Nephron (organoid): ENCODE data around the gene PAXIP1.

Source experiments
- H3K27ac Mint-ChIP-seq, 3 experiments: 2 replicates each; pipeline ENCODE4 v1.8.0; 2020; ENCODE audit warnings: mixed read lengths in 3 of 3, mild to moderate bottlenecking in 2 of 3, moderate library complexity in 1 of 3
- H3K27me3 Mint-ChIP-seq: 2 replicates; pipeline ENCODE4 v1.8.0; 2021; ENCODE audit warnings: low read depth, mild to moderate bottlenecking, moderate library complexity, mixed read lengths
- H3K36me3 Mint-ChIP-seq: 2 replicates; pipeline ENCODE4 v1.8.0; 2020; ENCODE audit warnings: low read depth, mixed read lengths
- H3K4me1 Mint-ChIP-seq: 2 replicates; pipeline ENCODE4 v1.8.0; 2020; ENCODE audit warnings: mixed read lengths
- H3K4me3 Mint-ChIP-seq, 3 experiments: 2 replicates each; pipeline ENCODE4 v1.8.0; 2020; ENCODE audit warnings: mild to moderate bottlenecking in 3 of 3, mixed read lengths in 3 of 3, moderate library complexity in 2 of 3
- H3K9me3 Mint-ChIP-seq: 2 replicates; pipeline ENCODE4 v1.8.0; 2020; ENCODE audit warnings: mixed read lengths
- CTCF ChIP-seq, 3 experiments: fragments of 200-600 bp; sonication (generic); IDR thresholded peaks; one replicate each; pipeline ENCODE4 v1.5.0; 2021; ENCODE audit warnings: antibody characterized with exemption in 3 of 3; ENCODE audit not compliant: unreplicated experiment in 3 of 3

PAXIP1 gene

GRCh38 chr7:154919344-154920225, 83.3 kb downstream of the PAXIP1 start:
- no peak for TF ChIP-seq CTCF (IDR thresholded peaks at IDR 0.05; ENCODE audit: unreplicated experiment in 3 of 3)
- Mint-ChIP-seq H3K4me3 (no peak overlapping the region), H3K36me3 (no peaks in the 10 kb centered on the region), H3K27ac (no peak overlapping the region), H3K9me3 (no peaks in the 10 kb centered on the region), H3K4me1 (peaks cover 12% of the 10 kb centered on the region), H3K27me3 (peaks cover 12% of the 10 kb centered on the region)

GRCh38 chr7:154918741-154919140, 84.2 kb downstream of the PAXIP1 start:
- Mint-ChIP-seq H3K36me3 (no peaks in the 10 kb centered on the region), H3K27ac (no peak overlapping the region), H3K4me3 (no peak overlapping the region), H3K4me1 (peaks cover 15% of the 10 kb centered on the region), H3K27me3 (peaks cover 12% of the 10 kb centered on the region), H3K9me3 (no peaks in the 10 kb centered on the region)
- no peak for TF ChIP-seq CTCF (IDR thresholded peaks at IDR 0.05; ENCODE audit: unreplicated experiment in 3 of 3)

- peak overlapping the region in 1 of 3 experiments; percentile 74 for H3K27ac Mint-ChIP-seq
- H3K27me3 Mint-ChIP-seq, result peaks cover 17% of the 10 kb centered on the region
- no peaks in the 10 kb centered on the region for H3K9me3 Mint-ChIP-seq
- peaks cover 16% of the 10 kb centered on the region for H3K4me1 Mint-ChIP-seq
- H3K4me3 Mint-ChIP-seq, result no peak overlapping the region
- no peak for TF ChIP-seq CTCF (IDR thresholded peaks at IDR 0.05; ENCODE audit: unreplicated experiment in 3 of 3)
- H3K36me3 Mint-ChIP-seq, result no peaks in the 10 kb centered on the region
Observed at GRCh38 chr7:154918266-154918665, 84.7 kb downstream of the PAXIP1 start.

- no peak for TF ChIP-seq CTCF (IDR thresholded peaks at IDR 0.05; ENCODE audit: unreplicated experiment in 3 of 3)
- peak overlapping the region in 1 of 3 experiments; percentile 74 for H3K27ac Mint-ChIP-seq
- no peaks in the 10 kb centered on the region for H3K9me3 Mint-ChIP-seq
- peaks cover 18% of the 10 kb centered on the region for H3K4me1 Mint-ChIP-seq
- H3K4me3 Mint-ChIP-seq, result no peak overlapping the region
- H3K36me3 Mint-ChIP-seq, result no peaks in the 10 kb centered on the region
- H3K27me3 Mint-ChIP-seq, result peaks cover 16% of the 10 kb centered on the region
Observed at GRCh38 chr7:154917808-154918160, 85.1 kb downstream of the PAXIP1 start.

DNA sequence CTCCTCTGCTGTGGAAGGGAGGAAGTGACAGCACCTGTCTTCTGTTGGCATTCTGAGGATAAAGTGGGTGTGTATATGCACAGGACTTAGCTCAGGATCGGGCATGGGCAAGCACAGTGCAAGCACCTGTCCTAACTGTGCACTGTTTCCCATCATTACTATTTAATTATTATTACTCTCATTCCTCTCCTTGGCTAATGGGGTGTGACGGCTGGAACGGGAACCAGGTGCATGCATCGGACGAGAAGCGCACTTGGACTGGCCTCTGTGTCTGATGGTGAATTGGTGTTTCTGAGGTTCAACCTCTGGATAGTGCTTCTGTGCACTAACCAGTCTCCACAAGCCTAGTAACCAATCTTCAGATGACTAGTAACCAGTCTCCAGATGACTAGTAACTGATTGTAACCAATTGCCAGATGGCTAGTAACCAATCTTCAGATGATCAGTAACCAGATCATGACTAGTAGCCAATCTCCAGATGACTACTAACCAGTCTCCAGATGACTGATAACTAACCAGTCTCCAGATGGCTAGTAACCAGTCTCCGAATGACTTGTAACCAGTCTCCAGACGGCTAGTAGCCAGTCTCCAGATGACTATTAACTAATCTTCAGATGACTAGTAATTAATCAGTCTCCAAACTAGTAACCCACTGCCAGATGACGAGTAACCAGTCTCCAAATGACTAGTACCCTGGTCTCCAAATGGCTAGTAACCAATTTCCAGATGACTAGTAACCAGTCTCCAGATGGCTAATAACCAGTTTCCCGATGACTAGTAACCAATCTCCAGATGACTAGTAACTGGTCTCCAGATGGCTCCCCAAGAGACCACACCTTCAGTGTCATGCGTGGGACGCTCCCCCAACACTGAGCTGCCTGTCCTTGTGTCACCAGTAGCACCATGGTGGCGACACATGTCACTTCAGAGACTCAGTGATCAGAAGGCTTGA, 85.8 kb downstream of the PAXIP1 start:
- no peak for TF ChIP-seq CTCF (IDR thresholded peaks at IDR 0.05; ENCODE audit: unreplicated experiment in 3 of 3)
- H3K4me1 Mint-ChIP-seq, result peaks cover 20% of the 10 kb centered on the region
- H3K27me3 Mint-ChIP-seq, result peaks cover 12% of the 10 kb centered on the region
- H3K9me3 Mint-ChIP-seq, result peaks cover 2% of the 10 kb centered on the region
- no peak overlapping the region for H3K4me3 Mint-ChIP-seq
- no peaks in the 10 kb centered on the region for H3K36me3 Mint-ChIP-seq
- peak overlapping the region in 1 of 3 experiments; percentile 16 for H3K27ac Mint-ChIP-seq
